Nephron (organoid): ENCODE data around the gene ULK4.
A peak's percentile ranks its signal among the peaks of the same experiment; 100 is the strongest.

ENCODE experiments used
- H3K27ac Mint-ChIP-seq, 3 experiments: 2 replicates each; pipeline ENCODE4 v1.8.0; 2020; ENCODE audit warnings: mixed read lengths in 3 of 3, mild to moderate bottlenecking in 2 of 3, moderate library complexity in 1 of 3
- H3K27me3 Mint-ChIP-seq: 2 replicates; pipeline ENCODE4 v1.8.0; 2021; ENCODE audit warnings: low read depth, mild to moderate bottlenecking, moderate library complexity, mixed read lengths
- H3K36me3 Mint-ChIP-seq: 2 replicates; pipeline ENCODE4 v1.8.0; 2020; ENCODE audit warnings: low read depth, mixed read lengths
- H3K4me1 Mint-ChIP-seq: 2 replicates; pipeline ENCODE4 v1.8.0; 2020; ENCODE audit warnings: mixed read lengths
- H3K4me3 Mint-ChIP-seq, 3 experiments: 2 replicates each; pipeline ENCODE4 v1.8.0; 2020; ENCODE audit warnings: mild to moderate bottlenecking in 3 of 3, mixed read lengths in 3 of 3, moderate library complexity in 2 of 3
- H3K9me3 Mint-ChIP-seq: 2 replicates; pipeline ENCODE4 v1.8.0; 2020; ENCODE audit warnings: mixed read lengths
- TF ChIP-seq, protein P1 (sequence below), 3 experiments: fragments of 200-600 bp; sonication (generic); IDR thresholded peaks; one replicate each; pipeline ENCODE4 v1.5.0; 2021; ENCODE audit warnings: antibody characterized with exemption in 3 of 3; ENCODE audit not compliant: unreplicated experiment in 3 of 3

Gene ULK4

GRCh38 chr3:41489231-41489630 is 472.7 kb downstream of the ULK4 start:
- Mint-ChIP-seq H3K4me1 (no peaks in the 10 kb centered on the region), H3K9me3 (no peaks in the 10 kb centered on the region), H3K36me3 (no peaks in the 10 kb centered on the region), H3K27me3 (no peaks in the 10 kb centered on the region), H3K27ac (no peak overlapping the region), H3K4me3 (no peak overlapping the region)
- TF ChIP-seq, protein P1, sequence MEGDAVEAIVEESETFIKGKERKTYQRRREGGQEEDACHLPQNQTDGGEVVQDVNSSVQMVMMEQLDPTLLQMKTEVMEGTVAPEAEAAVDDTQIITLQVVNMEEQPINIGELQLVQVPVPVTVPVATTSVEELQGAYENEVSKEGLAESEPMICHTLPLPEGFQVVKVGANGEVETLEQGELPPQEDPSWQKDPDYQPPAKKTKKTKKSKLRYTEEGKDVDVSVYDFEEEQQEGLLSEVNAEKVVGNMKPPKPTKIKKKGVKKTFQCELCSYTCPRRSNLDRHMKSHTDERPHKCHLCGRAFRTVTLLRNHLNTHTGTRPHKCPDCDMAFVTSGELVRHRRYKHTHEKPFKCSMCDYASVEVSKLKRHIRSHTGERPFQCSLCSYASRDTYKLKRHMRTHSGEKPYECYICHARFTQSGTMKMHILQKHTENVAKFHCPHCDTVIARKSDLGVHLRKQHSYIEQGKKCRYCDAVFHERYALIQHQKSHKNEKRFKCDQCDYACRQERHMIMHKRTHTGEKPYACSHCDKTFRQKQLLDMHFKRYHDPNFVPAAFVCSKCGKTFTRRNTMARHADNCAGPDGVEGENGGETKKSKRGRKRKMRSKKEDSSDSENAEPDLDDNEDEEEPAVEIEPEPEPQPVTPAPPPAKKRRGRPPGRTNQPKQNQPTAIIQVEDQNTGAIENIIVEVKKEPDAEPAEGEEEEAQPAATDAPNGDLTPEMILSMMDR (IDR thresholded peaks at IDR 0.05; ENCODE audit: unreplicated experiment in 3 of 3), result no peak

GRCh38 chr3:41488501-41488900 is 473.4 kb downstream of the ULK4 start:
- no peak overlapping the region for H3K27ac Mint-ChIP-seq
- H3K9me3 Mint-ChIP-seq, result no peaks in the 10 kb centered on the region
- TF ChIP-seq, protein P1 (IDR thresholded peaks at IDR 0.05; ENCODE audit: unreplicated experiment in 3 of 3), result no peak
- H3K4me3 Mint-ChIP-seq, result no peak overlapping the region
- no peaks in the 10 kb centered on the region for H3K4me1 Mint-ChIP-seq
- H3K36me3 Mint-ChIP-seq, result no peaks in the 10 kb centered on the region
- H3K27me3 Mint-ChIP-seq, result no peaks in the 10 kb centered on the region

DNA sequence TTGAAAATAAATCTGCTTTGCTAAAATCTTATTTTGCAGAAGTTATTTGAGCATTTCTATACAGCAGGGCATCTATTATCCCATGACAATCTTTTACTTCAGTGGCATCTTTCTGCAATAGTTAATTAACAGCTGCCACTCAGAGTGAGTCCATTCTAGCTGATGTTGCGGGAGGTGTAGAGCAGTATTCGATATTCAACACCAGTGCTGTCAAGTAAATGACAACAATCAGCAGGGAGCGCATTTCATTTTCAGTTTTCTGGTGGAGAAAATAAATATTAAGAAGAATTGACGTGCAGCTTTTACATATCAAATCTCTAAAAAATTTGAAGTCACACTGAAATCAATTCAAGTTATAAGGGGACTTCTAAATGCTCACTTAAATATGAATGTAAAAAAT is 476.4 kb downstream of the ULK4 start:
- no peaks in the 10 kb centered on the region for H3K9me3 Mint-ChIP-seq
- no peak overlapping the region for H3K4me3 Mint-ChIP-seq
- TF ChIP-seq, protein P1 (IDR thresholded peaks at IDR 0.05; ENCODE audit: unreplicated experiment in 3 of 3), result no peak
- no peak overlapping the region for H3K27ac Mint-ChIP-seq
- no peaks in the 10 kb centered on the region for H3K4me1 Mint-ChIP-seq
- no peaks in the 10 kb centered on the region for H3K36me3 Mint-ChIP-seq
- no peaks in the 10 kb centered on the region for H3K27me3 Mint-ChIP-seq

DNA sequence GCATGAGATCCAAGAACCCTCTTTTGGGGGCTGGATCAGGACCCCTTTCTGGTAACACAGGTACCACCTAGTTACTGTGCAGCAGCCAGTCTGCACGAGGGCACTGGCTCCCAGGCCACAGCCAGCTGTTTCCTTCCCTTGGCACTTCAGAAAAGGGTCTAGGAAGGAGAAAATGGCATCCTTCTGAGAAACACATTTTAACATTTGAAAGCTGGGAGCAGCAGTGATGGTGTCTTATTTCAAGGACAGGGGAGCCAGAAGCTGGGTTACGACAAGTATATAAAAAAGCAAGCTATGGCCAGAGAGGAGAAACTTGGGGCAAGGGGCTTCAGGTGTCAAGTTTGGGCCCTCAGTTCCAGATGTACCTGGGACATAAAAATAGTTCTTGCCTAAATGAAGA is 479.8 kb downstream of the ULK4 start:
- Mint-ChIP-seq H3K36me3 (no peaks in the 10 kb centered on the region), H3K9me3 (no peaks in the 10 kb centered on the region), H3K4me1 (no peaks in the 10 kb centered on the region), H3K27me3 (no peaks in the 10 kb centered on the region), H3K4me3 (no peak overlapping the region), H3K27ac (peak overlapping the region in 1 of 3 experiments; percentile 51)
- TF ChIP-seq, protein P1 (IDR thresholded peaks at IDR 0.05; ENCODE audit: unreplicated experiment in 3 of 3), result no peak

- Mint-ChIP-seq H3K9me3 (peaks cover 12% of the 10 kb centered on the region), H3K4me3 (no peak overlapping the region), H3K36me3 (peaks cover 6% of the 10 kb centered on the region), H3K27ac (peak overlapping the region in 1 of 3 experiments; percentile 76), H3K27me3 (no peaks in the 10 kb centered on the region), H3K4me1 (no peaks in the 10 kb centered on the region)
- TF ChIP-seq, protein P1 (IDR thresholded peaks at IDR 0.05; ENCODE audit: unreplicated experiment in 3 of 3), result no peak
Observed at GRCh38 chr3:41478278-41478677, 483.6 kb downstream of the ULK4 start.

GRCh38 chr3:41477399-41478014 is 484.4 kb downstream of the ULK4 start:
- TF ChIP-seq, protein P1 (IDR thresholded peaks at IDR 0.05; ENCODE audit: unreplicated experiment in 3 of 3), result no peak
- Mint-ChIP-seq H3K4me3 (no peak overlapping the region), H3K4me1 (no peaks in the 10 kb centered on the region), H3K36me3 (peaks cover 10% of the 10 kb centered on the region), H3K27ac (peak overlapping the region in 1 of 3 experiments; percentile 79), H3K27me3 (no peaks in the 10 kb centered on the region), H3K9me3 (peaks cover 19% of the 10 kb centered on the region)
